IMR-90 (cell line): ENCODE measurements around the gene GDNF. TPM values are rescaled to one million over a fixed set of nuclear protein-coding genes. Genes with fewer than 3 reads are reported as not detected.
A peak's percentile ranks its signal among the peaks of the same experiment; 100 is the strongest.

ENCODE experiments used
- ATAC-seq: fragments of 200-7000 bp; cut with Tn5 transposase; 2 replicates; pipeline ENCODE4 v1.9.1; 2020; ENCODE audit warnings: low read depth, mild to moderate bottlenecking, moderate library complexity
- BruUV-seq: library from RNA; stranded (reverse); fragments of 400-500 nt; replicated peaks from 2 replicates; lab custom pipeline; 2021; lab: Mats Ljungman, UMichigan
- CTCF ChIA-PET: fragments of 300-600 bp; formaldehyde crosslinking; extraction: SDS; loops from one replicate; lab custom pipeline; 2021; ENCODE audit warnings: antibody characterized with exemption; lab: Yijun Ruan, JAX
- POLR2A ChIA-PET: fragments of 300-600 bp; sonication (Branson Sonifier 250); formaldehyde crosslinking; loops from one replicate; lab custom pipeline; 2022; ENCODE audit warnings: antibody characterized with exemption; ENCODE audit not compliant: unreplicated experiment; lab: Charles Lee
- DNase-seq: peaks from one replicate; pipeline ENCODE4 v3.0.0; 2013
- H2AFZ ChIP-seq: replicated peaks from 2 replicates; pipeline ENCODE3; 2013; ENCODE audit warnings: low read length, mild to moderate bottlenecking; ENCODE audit not compliant: poor library complexity
- H2AK5ac ChIP-seq: 2 replicates; pipeline ENCODE4 v1.6.1; 2013; ENCODE audit warnings: low read depth, low read length, inconsistent platforms
- H2AK9ac ChIP-seq: replicated peaks from 2 replicates; pipeline ENCODE3; 2013; ENCODE audit warnings: mild to moderate bottlenecking, low read depth, low read length, moderate library complexity; ENCODE audit not compliant: poor library complexity
- H2BK120ac ChIP-seq: 2 replicates; pipeline ENCODE4 v1.6.1; 2013; ENCODE audit warnings: low read depth, low read length, inconsistent platforms
- H2BK15ac ChIP-seq: 3 replicates; pipeline ENCODE4 v1.6.1; 2013; ENCODE audit warnings: low read depth, low read length, inconsistent platforms
- H2BK20ac ChIP-seq: 2 replicates; pipeline ENCODE4 v1.6.1; 2013; ENCODE audit warnings: low read depth, mild to moderate bottlenecking, inconsistent platforms, low read length, moderate library complexity
- H2BK5ac ChIP-seq: 2 replicates; pipeline ENCODE4 v1.6.1; 2013; ENCODE audit warnings: mild to moderate bottlenecking, low read depth, low read length, inconsistent platforms; ENCODE audit not compliant: poor library complexity, severe bottlenecking
- H3K14ac ChIP-seq: replicated peaks from 2 replicates; pipeline ENCODE4 v1.6.1; 2013; ENCODE audit warnings: low read depth, low read length, inconsistent platforms
- H3K18ac ChIP-seq: 2 replicates; pipeline ENCODE4 v1.6.1; 2013; ENCODE audit warnings: low read depth, low read length, control low read depth
- H3K23ac ChIP-seq: 2 replicates; pipeline ENCODE4 v1.6.1; 2013; ENCODE audit warnings: low read depth, low read length, inconsistent platforms
- H3K27ac ChIP-seq: 2 replicates; pipeline ENCODE4 v1.5.1; 2013; ENCODE audit warnings: mild to moderate bottlenecking, control low read depth, low read length; ENCODE audit not compliant: insufficient read depth
- H3K27me3 ChIP-seq: 2 replicates; pipeline ENCODE4 v1.6.1; 2013; ENCODE audit warnings: low read length; ENCODE audit not compliant: control insufficient read depth, insufficient read depth
- H3K36me3 ChIP-seq: 2 replicates; pipeline ENCODE4 v1.6.1; 2013; ENCODE audit warnings: low read length, mixed read lengths; ENCODE audit not compliant: control insufficient read depth, insufficient read depth
- H3K4ac ChIP-seq: 2 replicates; pipeline ENCODE4 v1.6.1; 2013; ENCODE audit warnings: low read depth, low read length, inconsistent platforms
- H3K4me1 ChIP-seq: 2 replicates; pipeline ENCODE4 v1.6.1; 2013; ENCODE audit warnings: low read length, mixed read lengths; ENCODE audit not compliant: control insufficient read depth, insufficient read depth
- H3K4me2 ChIP-seq: 2 replicates; pipeline ENCODE4 v1.6.1; 2013; ENCODE audit warnings: low read depth, mild to moderate bottlenecking, control low read depth, low read length, moderate library complexity
- H3K4me3 ChIP-seq: 2 replicates; pipeline ENCODE4 v1.5.1; 2013; ENCODE audit warnings: low read depth, mild to moderate bottlenecking, control low read depth, low read length, moderate library complexity; ENCODE audit not compliant: insufficient read depth
- H3K56ac ChIP-seq: 2 replicates; pipeline ENCODE4 v1.6.1; 2013; ENCODE audit warnings: low read length, inconsistent platforms; ENCODE audit not compliant: insufficient read depth; ENCODE audit errors: extremely low read depth
- H3K79me1 ChIP-seq, 2 experiments: 2 replicates each; pipeline ENCODE4 v1.6.1; 2013; ENCODE audit warnings: low read length in 2 of 2, inconsistent platforms in 1 of 2, low read depth in 1 of 2
- H3K9ac ChIP-seq: 2 replicates; pipeline ENCODE4 v1.6.1; 2013; ENCODE audit warnings: low read depth, low read length, control low read depth
- H3K9me1 ChIP-seq: 2 replicates; pipeline ENCODE4 v1.6.1; 2013; ENCODE audit warnings: low read length, inconsistent platforms; ENCODE audit not compliant: insufficient read depth
- H3K9me3 ChIP-seq: 2 replicates; pipeline ENCODE4 v1.6.1; 2013; ENCODE audit warnings: low read length; ENCODE audit not compliant: control insufficient read depth, insufficient read depth
- H4K20me1 ChIP-seq: 2 replicates; pipeline ENCODE4 v1.6.1; 2013; ENCODE audit warnings: low read length, inconsistent platforms; ENCODE audit not compliant: insufficient read depth
- H4K5ac ChIP-seq: 2 replicates; pipeline ENCODE4 v1.6.1; 2013; ENCODE audit warnings: mild to moderate bottlenecking, low read depth, low read length, control low read depth
- H4K8ac ChIP-seq, 2 experiments: 2 replicates each; pipeline ENCODE4 v1.6.1; 2013; ENCODE audit warnings: low read depth in 2 of 2, low read length in 2 of 2, control low read depth in 1 of 2, inconsistent platforms in 1 of 2
- H4K91ac ChIP-seq: 2 replicates; pipeline ENCODE4 v1.6.1; 2013; ENCODE audit warnings: low read depth, low read length, inconsistent platforms; ENCODE audit not compliant: insufficient read depth
- CEBPB ChIP-seq: IDR thresholded peaks from 2 replicates; pipeline ENCODE4 v1.6.1; 2012; ENCODE audit warnings: low read depth, low read length, improper control_type of control experiment
- SMC3 ChIP-seq: fragments of 150-350 bp; IDR thresholded peaks from 2 replicates; pipeline ENCODE4 v1.6.1; 2016; ENCODE audit warnings: low read depth, mild to moderate bottlenecking, antibody characterized with exemption, low read length, moderate library complexity
- WGBS, 2 experiments: methylation state at CpG; one replicate each; pipeline versions ENCODE4 v1.1.5 to v1.1.7; 2013; ENCODE audit warnings: missing lambda C conversion rate in 2 of 2; ENCODE audit not compliant: insufficient read length in 1 of 2; ENCODE audit errors: extremely low coverage in 2 of 2; 5-methylcytosine and 5-hydroxymethylcytosine counted together
- dilution Hi-C: fragments of 300-500 bp; cut with HindIII; formaldehyde crosslinking; loops from one replicate; pipeline ENCODE4 v1.14.3; 2018; ENCODE audit warnings: low sequenced_read_pairs; ENCODE audit not compliant: unreplicated experiment
- in situ Hi-C: fragments of 300-500 bp; cut with MboI; formaldehyde crosslinking; loops from 3 replicates; pipeline ENCODE4 v1.14.3; 2019; ENCODE audit warnings: low sequenced_read_pairs, inconsistent platforms, mixed read lengths
- intact Hi-C: fragments of 100-400 bp; cut with micrococcal nuclease; formaldehyde crosslinking; loops from 2 replicates; pipeline ENCODE4 v1.10.0; 2022
- polyA plus RNA-seq, 3 experiments: library from polyadenylated mRNA; depleted of rRNA; stranded (reverse); fragments of >200 nt; gene quantifications; 2 replicates each; pipeline ENCODE4 v1.2.3, GENCODE V29; 2012; ENCODE audit warnings: low replicate concordance in 1 of 3
- total RNA-seq: library from RNA; depleted of rRNA; stranded (reverse); fragments of >200 nt; gene quantifications from 2 replicates; pipeline ENCODE4 v1.2.3, GENCODE V29; 2012
- TF ChIP-seq, protein P1 (sequence below): conservative IDR thresholded peaks from 2 replicates; pipeline ENCODE4 v1.5.1; 2012; ENCODE audit warnings: mild to moderate bottlenecking, low read depth, low read length, improper control_type of control experiment

GDNF gene
- total and polyA plus RNA-seq, 2 of the 4 experiments (the other 2 are of a cell fraction) = 0.18 to 0.82 TPM

DNA sequence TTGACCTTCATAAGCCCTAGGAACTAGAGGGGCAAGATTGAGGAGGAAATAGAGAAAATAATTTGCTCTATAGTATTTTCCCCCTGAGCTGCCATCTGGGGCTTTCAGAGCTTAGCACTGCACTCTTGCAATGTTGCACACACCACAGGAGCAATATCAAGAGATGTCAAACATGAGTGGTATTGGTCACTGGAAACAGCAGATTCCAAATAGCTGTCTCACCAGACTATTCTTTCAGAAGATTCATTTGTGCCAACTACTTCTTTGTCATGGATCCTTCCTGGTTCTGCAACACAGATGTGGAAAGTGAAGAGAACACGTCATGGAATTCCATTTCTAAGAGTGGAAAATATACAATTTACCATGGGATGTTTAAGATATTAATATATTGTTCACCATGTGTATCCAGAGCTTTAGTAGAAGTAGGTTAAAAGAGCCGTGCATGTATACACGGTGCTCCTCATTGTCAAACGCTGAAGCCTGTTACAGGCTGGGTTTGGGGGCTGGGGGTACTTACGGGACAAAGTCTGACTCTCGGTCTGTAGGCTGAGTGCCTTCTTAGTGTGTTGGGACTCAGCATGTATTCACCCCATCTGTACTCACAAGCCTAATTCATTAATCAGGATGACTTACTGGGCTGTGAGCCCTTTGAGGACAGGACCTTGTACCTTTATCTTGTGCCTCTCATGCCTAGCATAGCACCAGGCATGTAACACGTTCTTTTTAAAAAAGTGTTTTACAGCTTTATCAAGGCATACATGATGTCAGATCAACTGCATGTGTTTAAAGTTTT is 31.4 kb upstream of the GDNF start:
- no peak overlapping the region for H4K91ac ChIP-seq
- no peaks in the 10 kb centered on the region for H3K27me3 ChIP-seq
- H3K4me1 ChIP-seq = peaks cover 15% of the 10 kb centered on the region
- H3K27ac ChIP-seq = no peak overlapping the region
- peak overlapping the region; percentile 45 for H2BK120ac ChIP-seq
- no CpG with 5 or more reads among the region's 7 CpGs for WGBS, 2 experiments
- dilution Hi-C loops (no loop called here), in situ Hi-C loops (no loop called here), intact Hi-C loops (no loop called here)
- no peak overlapping the region for H3K56ac ChIP-seq
- H2BK5ac ChIP-seq = peak overlapping the region; percentile 28
- H3K23ac ChIP-seq = no peak overlapping the region
- no peaks in the 10 kb centered on the region for H3K36me3 ChIP-seq
- H2BK20ac ChIP-seq = peak overlapping the region; percentile 53; the same call in 1 of the 2 replicates
- peak overlapping the region; percentile 48; the same call in 1 of the 2 replicates for H2AK5ac ChIP-seq
- H3K79me1 ChIP-seq = no peaks in the 10 kb centered on the region
- no peak overlapping the region for H2AK9ac ChIP-seq
- BruUV-seq = no TSS peak
- H3K4ac ChIP-seq = 0 out of 2 replicates have a peak overlapping the region, but pooled peaks have one; percentile 39
- H3K4me2 ChIP-seq = no peak overlapping the region
- H2AFZ ChIP-seq = no peak overlapping the region
- H3K9me1 ChIP-seq = peaks cover 10% of the 10 kb centered on the region
- CTCF ChIA-PET = no interaction called here
- peak overlapping the region; percentile 15; the same call in 1 of the 2 replicates for H4K5ac ChIP-seq
- H2BK15ac ChIP-seq = no peak overlapping the region; the same call in 1 of the 3 replicates
- H3K18ac ChIP-seq = peak overlapping the region; percentile 20; the same call in 1 of the 2 replicates
- ATAC-seq = peak; percentile 16; the same call in 1 of the 2 replicates
- H3K9me3 ChIP-seq = no peaks in the 10 kb centered on the region
- H3K9ac ChIP-seq = no peak overlapping the region
- no peaks in the 10 kb centered on the region for H4K20me1 ChIP-seq
- H3K14ac ChIP-seq = peak overlapping the region; percentile 20; the same call in 1 of the 2 replicates
- POLR2A ChIA-PET = no interaction called here
- no peak overlapping the region for H3K4me3 ChIP-seq
- H4K8ac ChIP-seq = no peak overlapping the region
- peak; percentile 89 for DNase-seq
- peak; percentile 60; the same call in 1 of the 2 replicates for TF ChIP-seq CEBPB
- TF ChIP-seq, protein P1, sequence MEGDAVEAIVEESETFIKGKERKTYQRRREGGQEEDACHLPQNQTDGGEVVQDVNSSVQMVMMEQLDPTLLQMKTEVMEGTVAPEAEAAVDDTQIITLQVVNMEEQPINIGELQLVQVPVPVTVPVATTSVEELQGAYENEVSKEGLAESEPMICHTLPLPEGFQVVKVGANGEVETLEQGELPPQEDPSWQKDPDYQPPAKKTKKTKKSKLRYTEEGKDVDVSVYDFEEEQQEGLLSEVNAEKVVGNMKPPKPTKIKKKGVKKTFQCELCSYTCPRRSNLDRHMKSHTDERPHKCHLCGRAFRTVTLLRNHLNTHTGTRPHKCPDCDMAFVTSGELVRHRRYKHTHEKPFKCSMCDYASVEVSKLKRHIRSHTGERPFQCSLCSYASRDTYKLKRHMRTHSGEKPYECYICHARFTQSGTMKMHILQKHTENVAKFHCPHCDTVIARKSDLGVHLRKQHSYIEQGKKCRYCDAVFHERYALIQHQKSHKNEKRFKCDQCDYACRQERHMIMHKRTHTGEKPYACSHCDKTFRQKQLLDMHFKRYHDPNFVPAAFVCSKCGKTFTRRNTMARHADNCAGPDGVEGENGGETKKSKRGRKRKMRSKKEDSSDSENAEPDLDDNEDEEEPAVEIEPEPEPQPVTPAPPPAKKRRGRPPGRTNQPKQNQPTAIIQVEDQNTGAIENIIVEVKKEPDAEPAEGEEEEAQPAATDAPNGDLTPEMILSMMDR = no peak
- no peak for TF ChIP-seq SMC3
